Activated CD4-positive, alpha-beta memory T cell treated with anti-CD3 and anti-CD28 coated beads, Interleukin-2, amount 10 ng/mL, durations not matched to agents 7 days and 5 days (primary cell): Measurements from ENCODE around the gene ZNF674. TPM values are rescaled to one million over a fixed set of nuclear protein-coding genes. Genes with fewer than 3 reads are reported as not detected.
"Not testable (repeated sequence)": the region's sequence is repeated elsewhere in the genome, so short reads cannot be mapped to it uniquely, and the experiment has no call there.

Experiments
- CTCF ChIA-PET: fragments of 350-600 bp; sonication (Branson Sonifier 250); formaldehyde crosslinking; loops from one replicate; lab custom pipeline; 2021; ENCODE audit warnings: antibody characterized with exemption, inconsistent platforms; lab: Charles Lee
- POLR2A ChIA-PET: fragments of 350-600 bp; sonication (Branson Sonifier 250); formaldehyde crosslinking; loops from one replicate; lab custom pipeline; 2021; ENCODE audit warnings: antibody characterized with exemption; lab: Charles Lee
- DNase-seq: peaks from one replicate; pipeline ENCODE4 v3.0.0-alpha.2; 2020
- H3K27ac Mint-ChIP-seq: one replicate; pipeline ENCODE4 v1.8.0; 2021; ENCODE audit warnings: mild to moderate bottlenecking, mixed read lengths
- H3K27me3 Mint-ChIP-seq: one replicate; pipeline ENCODE4 v1.8.0; 2021; ENCODE audit warnings: mixed read lengths
- H3K36me3 Mint-ChIP-seq: one replicate; pipeline ENCODE4 v1.8.0; 2021; ENCODE audit warnings: low read depth, mixed read lengths
- H3K4me1 Mint-ChIP-seq: one replicate; pipeline ENCODE4 v1.8.0; 2021; ENCODE audit warnings: mixed read lengths
- H3K4me3 Mint-ChIP-seq: one replicate; pipeline ENCODE4 v1.8.0; 2021; ENCODE audit warnings: mild to moderate bottlenecking, mixed read lengths
- H3K9me3 Mint-ChIP-seq: one replicate; pipeline ENCODE4 v1.8.0; 2021; ENCODE audit warnings: mixed read lengths
- total RNA-seq, 2 experiments: library from RNA; stranded (reverse); gene quantifications; one replicate each; pipeline ENCODE4 v1.2.3, GENCODE V29; 2021

Gene ZNF674
- total RNA-seq, 2 experiments from 2014 or later = 5.7 to 7.4 TPM

DNA sequence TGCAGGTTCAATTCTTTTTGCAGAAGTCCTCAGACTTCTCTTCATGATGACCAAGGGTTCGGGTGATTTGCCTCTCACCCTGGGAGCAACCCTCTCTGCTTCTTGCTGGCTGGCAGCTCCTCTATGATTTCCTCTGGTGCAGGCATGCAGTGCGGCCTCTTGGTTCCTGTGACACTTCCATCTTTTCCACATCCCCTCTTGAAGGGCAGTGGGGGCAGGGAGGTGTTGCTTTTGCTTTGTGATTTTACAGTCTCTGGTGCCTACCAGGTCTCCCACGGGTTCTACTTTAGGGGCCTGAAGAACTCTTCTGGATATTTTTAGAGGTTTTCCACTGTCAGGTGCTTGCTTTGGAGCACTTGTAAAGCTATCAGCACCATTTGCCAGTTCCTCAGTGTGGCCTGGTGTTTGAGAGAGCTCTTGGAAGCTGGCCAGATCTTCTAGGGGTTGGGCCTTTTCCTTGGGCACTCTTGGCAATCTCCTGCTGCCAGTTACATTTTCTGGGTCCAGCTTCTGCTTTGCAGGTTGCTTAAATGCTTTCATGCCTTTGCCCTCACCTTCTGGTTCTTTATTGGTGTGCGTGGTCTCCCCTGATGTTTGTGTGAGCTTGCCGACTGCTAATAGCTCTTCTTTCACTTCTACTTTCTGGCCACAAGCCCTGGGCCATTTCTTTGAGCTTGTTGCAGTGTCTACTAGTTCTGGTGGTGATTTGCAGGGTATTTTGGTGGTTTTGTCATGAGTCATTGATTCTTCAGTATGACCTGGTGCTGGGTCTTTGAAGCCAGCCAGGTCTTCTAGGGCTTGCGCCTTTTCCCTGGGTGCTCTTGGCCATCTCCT lies 16.8 kb upstream of the ZNF674 start:
- Mint-ChIP-seq H3K9me3 (no peaks in the 10 kb centered on the region), H3K27me3 (no peaks in the 10 kb centered on the region), H3K4me1 (peaks cover 16% of the 10 kb centered on the region), H3K36me3 (no peaks in the 10 kb centered on the region), H3K27ac (peak overlapping the region; percentile 12), H3K4me3 (no peak overlapping the region)
- no peak for DNase-seq
- POLR2A ChIA-PET = interaction anchor here (1.0 to 2.1 kb wide), 2 partner anchors 10 kb away, joined by 3 to 15 read pairs; no protein-coding TSS in a partner anchor
- CTCF ChIA-PET = interaction anchor here (1.2 to 1.6 kb wide), 2 partner anchors 10 to 80 kb away, joined by 3 to 8 read pairs; no protein-coding TSS in a partner anchor

DNA sequence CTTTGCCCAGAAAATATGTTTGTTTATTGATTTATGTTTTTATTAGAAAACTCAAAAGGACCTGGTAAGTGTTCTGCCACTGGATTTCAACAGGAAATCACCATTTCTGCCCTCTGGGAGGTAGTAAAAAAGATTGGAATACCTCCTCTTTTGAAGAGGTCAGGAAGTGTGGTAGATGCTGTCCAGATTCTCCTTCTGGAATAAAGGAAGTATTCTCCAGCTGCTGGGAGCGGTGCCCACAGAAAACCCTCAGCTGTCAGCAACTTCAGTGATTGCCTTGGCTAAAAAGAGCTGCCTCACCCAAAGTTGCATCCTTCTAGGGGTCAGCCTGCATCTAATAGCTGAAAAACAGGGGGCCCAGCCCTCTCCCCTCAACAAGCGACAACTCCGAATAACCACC lies 13.8 kb upstream of the ZNF674 start:
- H3K36me3 Mint-ChIP-seq = no peaks in the 10 kb centered on the region
- H3K4me3 Mint-ChIP-seq = no peak overlapping the region
- no peaks in the 10 kb centered on the region for H3K9me3 Mint-ChIP-seq
- no peak overlapping the region for H3K27ac Mint-ChIP-seq
- DNase-seq = no peak
- ChIA-PET POLR2A (no interaction called here), CTCF (interaction anchor here (0.7 kb wide), 1 partner anchor 412 kb away, joined by 3 read pairs; no protein-coding TSS in a partner anchor)
- peaks cover 16% of the 10 kb centered on the region for H3K4me1 Mint-ChIP-seq
- no peaks in the 10 kb centered on the region for H3K27me3 Mint-ChIP-seq

DNA sequence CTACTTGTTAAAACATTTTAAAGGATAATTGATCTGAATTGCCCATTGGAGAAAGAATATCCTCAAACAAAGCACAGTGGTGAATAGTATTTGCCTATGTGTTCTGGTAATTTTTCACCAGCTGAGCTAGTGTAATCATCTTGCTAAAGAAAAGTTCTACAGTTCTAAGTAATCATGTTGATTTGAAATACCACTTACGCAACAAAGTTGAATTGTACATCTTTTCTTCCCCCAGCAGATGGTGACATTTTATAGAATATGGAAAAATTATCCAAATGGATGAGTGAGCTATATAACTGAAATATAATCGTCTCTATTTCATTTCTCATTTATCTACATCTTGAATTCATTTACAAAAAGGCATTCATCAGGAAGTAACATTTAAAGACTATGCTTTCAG lies 9.7 kb upstream of the ZNF674 start:
- ChIA-PET CTCF (interaction anchor here (0.7 to 2.1 kb wide), 4 partner anchors 18 to 203 kb away, joined by 3 to 8 read pairs (median 6); no protein-coding TSS in a partner anchor), POLR2A (no interaction called here)
- Mint-ChIP-seq H3K27me3 (no peaks in the 10 kb centered on the region), H3K4me3 (no peak overlapping the region), H3K4me1 (no peaks in the 10 kb centered on the region), H3K36me3 (no peaks in the 10 kb centered on the region), H3K27ac (no peak overlapping the region), H3K9me3 (no peaks in the 10 kb centered on the region)
- no peak for DNase-seq

- Mint-ChIP-seq H3K27ac (no peak overlapping the region), H3K9me3 (no peaks in the 10 kb centered on the region), H3K27me3 (no peaks in the 10 kb centered on the region), H3K4me3 (no peak overlapping the region), H3K36me3 (peaks cover 2% of the 10 kb centered on the region), H3K4me1 (peaks cover 2% of the 10 kb centered on the region)
- POLR2A ChIA-PET = no interaction called here
- CTCF ChIA-PET = no interaction called here
- DNase-seq = no peak
Observed at GRCh38 chrX:46553935-46554334, 8.7 kb upstream of the ZNF674 start.

DNA sequence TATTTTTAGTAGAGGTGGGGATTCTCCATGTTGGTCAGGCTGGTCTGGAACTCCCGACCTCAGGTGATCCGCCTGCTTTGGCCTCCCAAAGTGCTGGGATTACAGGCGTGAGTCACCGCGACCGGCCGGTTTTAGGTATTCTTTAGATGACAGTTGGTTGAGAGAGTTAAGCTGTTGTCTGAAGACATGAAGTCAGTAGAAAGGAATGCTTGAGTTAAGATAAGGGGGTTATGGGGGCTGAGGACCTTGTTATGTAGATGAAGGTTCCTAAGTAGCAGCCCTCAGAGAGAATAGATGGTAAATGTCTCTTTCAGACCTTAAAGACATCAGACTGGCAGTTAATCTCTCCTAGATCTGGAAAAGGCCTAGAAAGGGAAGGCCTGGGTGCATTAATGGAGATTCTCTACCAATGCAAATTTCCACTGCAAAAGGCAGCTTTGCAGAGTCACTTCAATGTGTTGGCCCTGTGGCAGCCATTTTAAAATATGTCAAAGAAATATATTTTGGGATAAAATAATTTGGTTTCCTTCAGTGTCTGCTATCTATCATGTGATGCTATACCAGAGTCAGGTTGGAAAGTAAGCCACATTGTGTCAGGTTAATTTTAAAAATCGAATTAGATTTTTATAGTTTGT lies 6.4 kb upstream of the ZNF674 start:
- Mint-ChIP-seq H3K27me3 (no peaks in the 10 kb centered on the region), H3K9me3 (no peaks in the 10 kb centered on the region), H3K4me1 (peaks cover 12% of the 10 kb centered on the region), H3K4me3 (no peak overlapping the region), H3K36me3 (peaks cover 12% of the 10 kb centered on the region), H3K27ac (no peak overlapping the region)
- no peak for DNase-seq
- POLR2A ChIA-PET = interaction anchor here (0.8 kb wide), 1 partner anchor 10 kb away, joined by 3 read pairs; no protein-coding TSS in a partner anchor
- CTCF ChIA-PET = no interaction called here

GRCh38 chrX:46549914-46550313 lies 4.7 kb upstream of the ZNF674 start:
- H3K36me3 Mint-ChIP-seq = peaks cover 16% of the 10 kb centered on the region
- H3K27me3 Mint-ChIP-seq = no peaks in the 10 kb centered on the region
- ChIA-PET POLR2A (no interaction called here), CTCF (no interaction called here)
- H3K27ac Mint-ChIP-seq = no peak overlapping the region
- DNase-seq = no peak
- H3K9me3 Mint-ChIP-seq = no peaks in the 10 kb centered on the region
- H3K4me3 Mint-ChIP-seq = no peak overlapping the region
- H3K4me1 Mint-ChIP-seq = peaks cover 20% of the 10 kb centered on the region

- CTCF ChIA-PET = no interaction called here
- H3K9me3 Mint-ChIP-seq = no peaks in the 10 kb centered on the region
- H3K27me3 Mint-ChIP-seq = no peaks in the 10 kb centered on the region
- DNase-seq = no peak
- POLR2A ChIA-PET = no interaction called here
- H3K27ac Mint-ChIP-seq = no peak overlapping the region
- no peak overlapping the region for H3K4me3 Mint-ChIP-seq
- H3K36me3 Mint-ChIP-seq = peaks cover 18% of the 10 kb centered on the region
- peaks cover 33% of the 10 kb centered on the region for H3K4me1 Mint-ChIP-seq
Observed at GRCh38 chrX:46547857-46548256, 2.6 kb upstream of the ZNF674 start.

DNA sequence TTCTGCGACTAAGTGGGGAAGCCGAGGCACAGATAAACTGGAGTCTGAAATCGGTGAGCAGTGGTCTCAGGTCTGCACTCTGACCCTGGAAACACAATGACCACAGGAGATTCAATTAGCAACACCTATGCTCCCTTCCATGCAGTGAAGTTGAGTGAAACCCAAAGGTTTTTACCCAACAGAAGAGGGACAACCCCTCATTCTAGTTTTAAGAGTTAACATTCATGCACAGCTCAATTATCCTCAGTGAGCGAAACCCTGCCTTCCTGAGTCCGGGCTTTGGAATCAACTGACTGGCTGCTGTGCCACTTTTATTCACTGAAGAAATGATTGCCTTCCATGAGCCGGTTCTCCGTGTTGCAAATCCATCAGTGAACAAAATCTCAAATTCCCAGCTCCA lies 694 bp downstream of the ZNF674 start:
- POLR2A ChIA-PET = interaction anchor here (1.4 to 1.9 kb wide), 2 partner anchors 28 to 84 kb away, joined by 3 to 4 read pairs; no protein-coding TSS in a partner anchor
- H3K9me3 Mint-ChIP-seq, DNase-seq, H3K27me3 Mint-ChIP-seq, CTCF ChIA-PET: not testable (repeated sequence)
- H3K4me3 Mint-ChIP-seq = peak overlapping the region; percentile 95
- H3K4me1 Mint-ChIP-seq = peaks cover 33% of the 10 kb centered on the region
- peaks cover 26% of the 10 kb centered on the region for H3K36me3 Mint-ChIP-seq
- peak overlapping the region; percentile 91 for H3K27ac Mint-ChIP-seq

DNA sequence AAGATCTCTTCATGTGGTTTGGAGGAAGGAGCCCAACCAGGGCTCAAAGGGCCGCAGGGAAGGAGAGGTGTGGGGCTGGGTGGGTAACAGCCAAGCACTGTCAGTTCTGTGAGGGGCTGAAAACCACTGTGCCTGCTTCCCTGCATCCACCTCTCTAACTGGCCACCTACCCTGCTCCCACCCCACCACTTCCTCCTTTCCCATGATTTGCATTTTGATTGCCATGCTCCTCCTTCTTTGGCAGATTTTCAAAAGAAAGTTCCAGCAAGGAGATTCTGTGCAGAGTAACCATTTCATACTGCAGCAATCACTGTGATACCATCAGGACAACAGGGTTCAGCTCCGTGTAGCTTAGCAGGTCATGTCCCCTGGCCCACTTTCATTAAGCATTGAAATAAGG lies 1.8 kb downstream of the ZNF674 start:
- Mint-ChIP-seq H3K27ac (no peak overlapping the region), H3K4me3 (no peak overlapping the region), H3K36me3 (peaks cover 24% of the 10 kb centered on the region), H3K4me1 (peaks cover 30% of the 10 kb centered on the region), H3K27me3 (no peaks in the 10 kb centered on the region), H3K9me3 (no peaks in the 10 kb centered on the region)
- CTCF ChIA-PET = no interaction called here
- DNase-seq = no peak
- POLR2A ChIA-PET = no interaction called here

DNA sequence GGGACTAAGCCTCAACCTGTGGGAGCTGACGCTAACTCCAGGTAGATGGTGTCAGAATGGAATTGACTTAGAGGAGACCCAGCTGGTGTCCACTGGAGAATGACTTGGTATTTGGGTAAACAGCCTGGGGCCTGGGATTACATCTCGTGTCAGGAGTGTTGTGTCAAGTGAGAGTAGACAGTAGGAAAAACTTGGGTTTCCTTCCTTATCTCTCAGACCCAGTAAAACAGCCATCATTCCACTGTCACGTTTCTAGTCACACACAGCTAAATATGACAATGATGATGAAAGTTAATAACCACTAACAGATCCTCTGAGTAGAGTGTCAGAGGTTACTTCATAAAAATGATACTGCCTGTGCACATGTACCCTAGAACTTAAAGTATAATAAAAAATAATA lies 13.8 kb downstream of the ZNF674 start:
- POLR2A ChIA-PET = no interaction called here
- no peaks in the 10 kb centered on the region for H3K27me3 Mint-ChIP-seq
- H3K4me1 Mint-ChIP-seq = peaks cover 4% of the 10 kb centered on the region

DNA sequence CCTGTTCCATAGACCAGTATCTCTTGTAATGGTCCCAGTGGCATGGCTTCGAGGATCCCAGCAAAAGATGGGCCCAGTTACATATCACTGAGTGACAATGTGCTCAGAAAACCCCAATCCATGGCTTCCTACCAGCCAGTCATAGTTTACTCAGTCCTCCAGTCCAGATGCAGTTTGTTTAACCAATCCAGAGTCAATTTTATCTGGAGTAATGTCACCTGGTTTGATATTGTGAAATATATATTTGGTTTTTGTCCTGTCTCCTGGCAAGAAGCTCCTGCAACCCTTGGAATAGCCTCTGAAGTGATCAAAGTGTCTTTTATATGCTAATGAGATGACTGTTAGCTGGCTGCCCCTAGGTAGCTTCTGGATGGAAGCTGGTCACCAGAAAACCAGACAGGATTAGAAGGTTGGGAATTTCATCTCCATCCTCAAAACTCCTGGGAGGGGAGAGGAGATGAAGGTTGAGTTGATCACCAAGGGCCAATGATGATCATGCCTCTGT lies 14.8 kb downstream of the ZNF674 start:
- CTCF ChIA-PET, H3K4me1 Mint-ChIP-seq, H3K4me3 Mint-ChIP-seq: not testable (repeated sequence)

More for the DNA sequence above, 13.8 kb downstream of the ZNF674 start:
- CTCF ChIA-PET = no interaction called here
- H3K27ac Mint-ChIP-seq = no peak overlapping the region
- DNase-seq = no peak
- no peaks in the 10 kb centered on the region for H3K9me3 Mint-ChIP-seq
- peaks cover 17% of the 10 kb centered on the region for H3K36me3 Mint-ChIP-seq
- no peak overlapping the region for H3K4me3 Mint-ChIP-seq

DNA sequence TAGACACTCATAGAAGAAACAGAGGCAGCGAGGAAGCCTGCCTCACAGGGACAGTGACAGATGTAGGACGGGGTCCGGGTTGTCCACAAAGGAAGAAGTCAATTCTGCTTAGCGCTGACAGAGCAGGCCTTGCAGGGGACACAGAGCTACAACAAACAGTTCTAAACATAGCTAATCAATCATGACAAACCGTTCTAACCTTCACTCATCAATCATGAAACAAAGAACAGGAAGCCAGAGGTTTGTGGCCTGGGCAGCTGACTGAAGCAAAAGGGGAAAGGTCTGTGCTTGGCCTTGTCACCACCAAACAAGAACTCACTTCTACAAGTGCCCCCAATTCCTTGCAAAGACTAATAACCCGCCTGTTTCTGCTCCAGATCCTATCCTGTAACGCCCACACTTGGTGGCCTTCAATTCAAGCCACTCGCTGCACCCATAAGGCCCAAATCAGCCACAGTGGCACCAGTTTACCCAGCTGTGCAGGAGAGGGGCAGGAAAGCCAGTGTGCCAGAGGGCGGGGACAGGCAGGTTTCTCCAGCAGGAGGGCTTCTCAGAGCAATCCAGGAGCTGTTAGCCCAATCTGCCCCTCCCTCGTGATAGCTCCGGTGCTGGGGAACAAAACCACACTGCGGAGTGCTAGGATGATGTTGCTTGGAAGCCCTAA lies 15.3 kb downstream of the ZNF674 start:
- H3K27me3 Mint-ChIP-seq, H3K4me3 Mint-ChIP-seq, H3K4me1 Mint-ChIP-seq, H3K27ac Mint-ChIP-seq, H3K9me3 Mint-ChIP-seq, CTCF ChIA-PET, POLR2A ChIA-PET, DNase-seq: not testable (repeated sequence)
- peaks cover 18% of the 10 kb centered on the region for H3K36me3 Mint-ChIP-seq

More for the DNA sequence above, 14.8 kb downstream of the ZNF674 start:
- DNase-seq, POLR2A ChIA-PET, H3K27ac Mint-ChIP-seq, H3K9me3 Mint-ChIP-seq, H3K27me3 Mint-ChIP-seq: not testable (repeated sequence)
- peaks cover 18% of the 10 kb centered on the region for H3K36me3 Mint-ChIP-seq

DNA sequence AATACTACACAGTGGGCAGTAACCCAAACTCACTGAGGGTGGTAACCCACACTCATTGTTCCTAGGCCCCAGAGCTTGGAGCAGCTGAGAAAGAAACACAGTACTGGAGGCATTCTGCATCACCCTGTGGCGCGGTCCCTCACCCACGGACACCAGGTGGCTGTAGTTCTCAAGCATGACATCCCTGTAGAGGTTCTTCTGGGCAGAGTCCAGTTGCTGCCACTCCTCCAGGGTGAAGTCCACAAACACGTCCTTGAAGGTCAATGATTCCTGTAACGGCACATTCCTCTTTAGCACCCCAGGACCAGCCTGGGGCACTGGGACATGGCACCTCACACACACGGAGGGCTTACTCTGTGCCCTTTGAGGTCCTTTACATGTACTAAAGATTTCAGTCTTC lies 16.6 kb downstream of the ZNF674 start:
- H3K27me3 Mint-ChIP-seq, H3K9me3 Mint-ChIP-seq, H3K4me1 Mint-ChIP-seq, H3K27ac Mint-ChIP-seq, DNase-seq, CTCF ChIA-PET, POLR2A ChIA-PET, H3K4me3 Mint-ChIP-seq: not testable (repeated sequence)
- H3K36me3 Mint-ChIP-seq = peaks cover 18% of the 10 kb centered on the region
